NCI-H2196 (cell line): Measurements from ENCODE around the gene LDLRAD3.
A peak's percentile ranks its signal among the peaks of the same experiment; 100 is the strongest.
"Not testable (repeated sequence)": the region's sequence is repeated elsewhere in the genome, so short reads cannot be mapped to it uniquely, and the experiment has no call there.

Experiments used
- DNase-seq: peaks from one replicate; lab custom pipeline; 2025; ENCODE audit not compliant: unreplicated experiment; lab: John Stamatoyannopoulos, UW

The LDLRAD3 gene

DNA sequence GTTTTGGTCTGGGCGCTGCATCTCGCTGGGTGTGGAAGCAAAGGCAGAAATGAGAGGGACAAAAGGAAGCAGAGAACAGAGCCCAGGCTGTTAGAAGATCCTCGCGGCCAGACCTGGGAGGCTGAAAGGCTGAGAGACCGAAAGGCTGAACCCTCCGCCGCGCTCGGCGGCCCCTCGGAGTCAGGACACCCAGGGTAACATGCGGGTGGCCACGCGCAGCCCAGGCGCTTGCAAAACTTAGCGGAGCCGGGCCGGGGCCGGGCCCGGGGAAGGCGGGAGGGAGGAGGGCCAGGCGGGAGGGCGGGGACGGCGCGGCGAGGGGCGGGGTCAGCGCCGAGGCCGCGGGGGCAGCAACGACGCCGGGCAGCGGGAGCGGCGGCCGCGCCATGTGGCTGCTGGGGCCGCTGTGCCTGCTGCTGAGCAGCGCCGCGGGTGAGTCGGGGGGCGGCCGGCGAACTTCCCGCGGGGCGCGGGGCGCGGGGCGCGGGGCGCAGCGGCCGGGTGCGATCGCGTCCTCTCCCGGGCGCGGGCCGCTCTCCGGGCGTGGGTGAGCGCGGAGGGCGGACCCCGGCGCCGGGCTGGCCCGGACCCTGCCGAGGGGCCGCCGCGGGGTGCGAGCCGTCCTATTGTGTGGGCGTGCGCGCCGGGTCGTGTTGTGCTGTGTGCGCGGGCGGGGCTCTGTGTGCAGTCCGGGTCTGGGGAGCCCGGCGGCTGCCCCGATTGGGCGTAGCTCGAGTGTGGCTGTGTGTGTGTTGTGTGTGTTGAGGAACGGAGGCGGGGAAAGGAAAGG, at the start of gene LDLRAD3:
Gene LDLRAD3, plus strand, starts transcription at position 350 of the 790 bp plus-strand sequence. Its CDS starts 37 bp downstream, at position 387.
- peak; percentile 55 for DNase-seq

DNA sequence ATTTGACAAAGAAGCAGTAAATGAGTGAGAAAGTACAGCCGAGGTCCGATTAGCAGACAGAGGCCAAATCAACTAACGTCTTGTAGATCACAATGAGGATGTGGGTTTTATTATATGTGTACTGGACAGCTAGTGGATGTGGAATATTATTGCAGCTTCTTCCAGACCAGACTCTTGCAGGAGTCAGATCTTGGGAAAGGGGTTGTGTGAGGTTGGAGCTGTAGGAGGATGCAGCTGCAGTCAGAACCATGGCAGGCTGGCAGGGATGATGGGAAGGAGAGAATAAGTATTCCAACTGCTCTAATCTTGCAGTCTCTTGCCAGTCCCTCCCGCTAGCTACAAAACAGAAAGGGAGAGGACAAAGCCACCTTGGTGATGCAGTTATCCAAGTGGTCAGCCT, 46.8 kb upstream of the LDLRAD3 start:
- DNase-seq = no peak

GRCh38 chr11:35902961-35903360, 40.9 kb upstream of the LDLRAD3 start:
- DNase-seq = no peak

DNA sequence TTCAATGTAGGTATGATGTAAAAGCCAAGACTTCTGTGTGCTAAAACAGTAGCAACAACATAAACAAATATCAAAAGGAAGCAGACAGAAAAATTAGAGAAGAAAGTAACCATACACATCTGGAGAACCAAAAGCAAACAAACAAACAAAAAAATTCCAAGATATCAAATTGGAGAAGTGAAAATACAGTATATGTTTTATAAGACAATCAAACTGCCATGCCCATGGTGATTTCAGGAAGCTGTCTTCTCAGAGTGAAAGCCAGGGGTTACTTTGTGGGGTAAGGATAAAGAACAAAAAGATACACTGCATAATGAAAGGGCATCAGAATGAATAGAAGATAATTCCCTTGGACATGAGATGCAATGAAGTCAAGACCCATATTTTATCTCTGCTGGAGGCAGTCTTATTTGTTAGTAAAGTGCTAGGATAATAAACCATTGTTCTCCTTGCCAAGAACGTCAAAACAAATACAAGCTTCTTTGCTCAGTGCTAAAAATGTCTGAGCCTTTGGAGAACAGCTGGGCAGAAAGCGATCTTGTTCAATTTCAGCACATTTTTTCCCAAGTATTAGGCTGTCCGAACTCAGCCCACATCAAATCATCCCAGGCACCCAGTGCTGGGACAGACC, 38.1 kb upstream of the LDLRAD3 start:
- no peak for DNase-seq

- no peak for DNase-seq
Observed at GRCh38 chr11:35906277-35906661, 37.6 kb upstream of the LDLRAD3 start.

- DNase-seq = no peak
Observed at GRCh38 chr11:35906681-35907080, 37.2 kb upstream of the LDLRAD3 start.

GRCh38 chr11:35907648-35908431, 36.0 kb upstream of the LDLRAD3 start:
- DNase-seq = no peak

DNA sequence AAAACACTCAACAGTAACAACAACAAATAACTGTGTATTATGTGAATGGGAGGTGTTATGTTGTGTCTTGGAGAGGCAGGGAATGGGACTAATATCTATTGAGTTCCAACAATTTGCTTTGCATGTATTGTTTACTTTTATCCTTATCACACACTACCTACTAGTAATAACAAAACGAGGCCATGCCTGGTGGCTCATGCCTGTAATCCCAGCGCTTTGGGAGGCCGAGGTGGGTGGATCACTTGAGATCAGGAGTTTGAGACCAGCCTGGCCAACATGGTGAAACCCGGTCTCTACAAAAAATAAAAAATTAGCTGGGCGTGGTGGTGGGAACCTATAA, 35.5 kb upstream of the LDLRAD3 start:
- DNase-seq = not testable (repeated sequence)

- no peak for DNase-seq
Observed at GRCh38 chr11:35909511-35910265, 34.2 kb upstream of the LDLRAD3 start.

GRCh38 chr11:35911013-35911412, 32.8 kb upstream of the LDLRAD3 start:
- no peak for DNase-seq

- no peak for DNase-seq
Observed at GRCh38 chr11:35911616-35912165, 32.2 kb upstream of the LDLRAD3 start.

DNA sequence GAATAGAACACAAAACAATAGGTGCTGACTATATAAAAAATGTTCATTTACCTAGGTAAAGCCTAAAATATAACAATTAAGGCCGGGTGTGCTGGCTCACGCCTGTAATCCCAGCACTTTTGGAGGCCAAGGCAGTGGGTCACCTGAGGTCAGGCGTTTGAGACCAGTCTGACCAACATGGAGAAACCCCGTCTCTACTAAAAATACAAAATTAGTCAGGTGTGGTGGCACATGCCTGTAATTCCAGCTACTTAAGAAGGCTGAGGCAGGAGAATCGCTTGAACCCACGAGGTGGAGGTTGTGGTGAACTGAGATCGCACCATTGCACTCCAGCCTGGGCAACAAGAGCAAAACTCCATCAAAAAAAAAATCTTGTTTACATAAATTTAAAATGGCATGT, 31.4 kb upstream of the LDLRAD3 start:
- DNase-seq = not testable (repeated sequence)

GRCh38 chr11:35912883-35913624, 30.8 kb upstream of the LDLRAD3 start:
- DNase-seq = no peak

DNA sequence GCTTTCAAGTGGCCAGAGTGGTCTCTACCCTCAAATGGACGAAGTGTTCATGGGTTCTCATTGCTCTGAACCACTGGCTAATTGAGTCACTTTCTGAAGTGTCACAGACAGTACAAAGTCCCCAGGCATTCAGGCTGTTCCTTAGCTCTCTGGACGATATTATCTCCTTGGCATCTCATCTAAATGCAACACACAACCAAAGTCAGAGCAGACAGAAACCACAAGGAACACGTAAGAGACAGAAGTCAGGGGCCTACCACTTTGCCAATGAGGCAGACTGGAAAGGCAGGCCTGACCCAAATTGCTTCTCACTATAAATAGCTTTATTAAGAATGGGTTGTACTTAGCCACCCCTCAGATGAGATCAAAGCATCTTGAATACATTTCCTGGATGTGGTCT, 29.0 kb upstream of the LDLRAD3 start:
- DNase-seq = no peak

DNA sequence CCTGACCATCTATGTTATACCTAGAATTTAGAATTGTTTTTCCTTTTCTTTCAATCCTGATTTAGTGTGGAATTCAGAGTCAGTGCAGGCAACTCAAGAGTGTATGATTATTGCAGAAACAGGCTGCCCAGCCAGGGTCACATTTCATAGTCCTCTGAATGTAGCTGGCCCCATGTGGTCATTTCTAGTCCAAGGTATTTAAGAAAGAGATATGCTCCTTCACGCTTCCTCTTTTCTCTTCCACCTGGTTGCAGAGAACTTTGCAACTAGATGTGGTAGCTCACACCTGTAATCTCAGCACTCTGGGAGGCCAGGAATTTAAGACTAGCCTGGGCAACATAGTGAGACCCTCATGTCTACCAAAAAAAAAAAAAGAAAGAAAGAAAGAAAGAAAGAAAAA, 27.6 kb upstream of the LDLRAD3 start:
- no peak for DNase-seq

- DNase-seq = no peak
Observed at GRCh38 chr11:35917676-35918075, 26.2 kb upstream of the LDLRAD3 start.

- no peak for DNase-seq
Observed at GRCh38 chr11:35918716-35919115, 25.1 kb upstream of the LDLRAD3 start.

- DNase-seq = peak; percentile 82
Observed at GRCh38 chr11:35919244-35919643, 24.6 kb upstream of the LDLRAD3 start.

GRCh38 chr11:35923452-35923851, 20.4 kb upstream of the LDLRAD3 start:
- no peak for DNase-seq

- no peak for DNase-seq
Observed at GRCh38 chr11:35924811-35925210, 19.1 kb upstream of the LDLRAD3 start.
